GM12801 (cell line): ENCODE data around the gene MRPS5.

Experiments used
- CTCF ChIP-seq: IDR thresholded peaks from one replicate; pipeline ENCODE4 v1.5.1; 2011; ENCODE audit warnings: control low read depth; ENCODE audit not compliant: insufficient read length; ENCODE audit errors: extremely low read depth

MRPS5 gene

GRCh38 chr2:95052804-95053479, 68.7 kb downstream of the MRPS5 start:
- no peak for TF ChIP-seq CTCF

- no peak for TF ChIP-seq CTCF
These were observed 69.3 kb downstream of the MRPS5 start for GRCh38 chr2:95052307-95052706.

GRCh38 chr2:95051626-95052025, 70.0 kb downstream of the MRPS5 start:
- no peak for TF ChIP-seq CTCF

- TF ChIP-seq CTCF: no peak
These were observed 71.0 kb downstream of the MRPS5 start for GRCh38 chr2:95050385-95051300.

GRCh38 chr2:95049961-95050360, 71.6 kb downstream of the MRPS5 start:
- no peak for TF ChIP-seq CTCF

GRCh38 chr2:95049683-95049955, 72.0 kb downstream of the MRPS5 start:
- TF ChIP-seq CTCF: no peak

GRCh38 chr2:95048825-95049682, 72.6 kb downstream of the MRPS5 start:
- TF ChIP-seq CTCF: no peak
